Measurements from ENCODE around the gene KRTAP1-1. TPM values are rescaled to one million over a fixed set of nuclear protein-coding genes. Genes with fewer than 3 reads are reported as not detected.

Gene KRTAP1-1
- total RNA-seq, 3 donors from 2014 or later: not detected

Other genes starting within 250 kb of the KRTAP1-1 start
- gene KRT28, start 241.5 kb downstream of the KRTAP1-1 start, total RNA-seq: not detected
- gene KRT10, start 218.8 kb downstream of the KRTAP1-1 start, total RNA-seq: 10 to 100 TPM; 48.7 to 50.0 (median 49.7) TPM
- gene KRT12, start 174.2 kb downstream of the KRTAP1-1 start, total RNA-seq: not detected
- under 1 TPM; 0.19 to 0.30 (median 0.21) TPM for gene KRT20, start 156.2 kb downstream of the KRTAP1-1 start, total RNA-seq
- gene KRT23, start 103.8 kb downstream of the KRTAP1-1 start, total RNA-seq: not detected
- not detected for gene KRT39, start 74.5 kb downstream of the KRTAP1-1 start, total RNA-seq
- not detected for gene KRT40, start 57.1 kb downstream of the KRTAP1-1 start, total RNA-seq
- not detected for gene KRTAP3-3, start 47.3 kb downstream of the KRTAP1-1 start, total RNA-seq
- gene KRTAP3-2, start 41.5 kb downstream of the KRTAP1-1 start, total RNA-seq: not detected
- not detected for gene KRTAP3-1, start 32.3 kb downstream of the KRTAP1-1 start, total RNA-seq
- not detected for gene KRTAP1-5, start 14.2 kb downstream of the KRTAP1-1 start, total RNA-seq
- gene KRTAP1-4, start 11.3 kb downstream of the KRTAP1-1 start, total RNA-seq: not detected
- not detected for gene KRTAP1-3, start 6.6 kb downstream of the KRTAP1-1 start, total RNA-seq
- not detected for gene KRTAP2-1, start 5.9 kb upstream of the KRTAP1-1 start, total RNA-seq
- gene KRTAP2-2, start 13.8 kb upstream of the KRTAP1-1 start, total RNA-seq: not detected
- not detected for gene KRTAP2-3, start 18.7 kb upstream of the KRTAP1-1 start, total RNA-seq
- gene KRTAP2-4, start 24.4 kb upstream of the KRTAP1-1 start, total RNA-seq: not detected
- not detected for gene KRTAP4-7, start 42.7 kb upstream of the KRTAP1-1 start, total RNA-seq
- gene KRTAP4-8, start 56.7 kb upstream of the KRTAP1-1 start, total RNA-seq: not detected
- gene KRTAP4-16, start 60.8 kb upstream of the KRTAP1-1 start, total RNA-seq: not detected
- gene KRTAP4-9, start 63.9 kb upstream of the KRTAP1-1 start, total RNA-seq: not detected
- not detected for gene KRTAP4-11, start 76.9 kb upstream of the KRTAP1-1 start, total RNA-seq
- gene KRTAP4-12, start 82.7 kb upstream of the KRTAP1-1 start, total RNA-seq: not detected
- not detected for gene KRTAP4-6, start 99.1 kb upstream of the KRTAP1-1 start, total RNA-seq
- gene KRTAP4-5, start 108.4 kb upstream of the KRTAP1-1 start, total RNA-seq: not detected
- not detected for gene KRTAP4-4, start 119.3 kb upstream of the KRTAP1-1 start, total RNA-seq
- not detected for gene KRTAP4-3, start 126.8 kb upstream of the KRTAP1-1 start, total RNA-seq
- not detected for gene KRTAP4-2, start 136.8 kb upstream of the KRTAP1-1 start, total RNA-seq
- gene KRTAP4-1, start 143.5 kb upstream of the KRTAP1-1 start, total RNA-seq: not detected
- not detected for gene KRTAP9-1, start 148.4 kb upstream of the KRTAP1-1 start, total RNA-seq
- gene KRTAP9-2, start 185.2 kb upstream of the KRTAP1-1 start, total RNA-seq: not detected
- gene KRTAP9-3, start 191.0 kb upstream of the KRTAP1-1 start, total RNA-seq: not detected
- gene KRTAP9-8, start 196.5 kb upstream of the KRTAP1-1 start, total RNA-seq: not detected
- gene KRTAP9-4, start 208.2 kb upstream of the KRTAP1-1 start, total RNA-seq: not detected
- gene KRTAP9-9, start 213.9 kb upstream of the KRTAP1-1 start, total RNA-seq: not detected
- gene KRTAP9-6, start 223.9 kb upstream of the KRTAP1-1 start, total RNA-seq: not detected
- gene KRTAP9-7, start 234.2 kb upstream of the KRTAP1-1 start, total RNA-seq: not detected

Data from activated T-cell treated with anti-CD3 and anti-CD28 coated beads, Interleukin-2, amount 50 U/mL, for 4 hours (primary cell).